Osteocyte (in vitro differentiated cells): ENCODE results near the gene BCAM. TPM values are rescaled to one million over a fixed set of nuclear protein-coding genes. Genes with fewer than 3 reads are reported as not detected.

ENCODE experiments used
- DNase-seq: peaks from one replicate; pipeline ENCODE4 v3.0.0; 2021; ENCODE audit warnings: mixed read lengths; ENCODE audit not compliant: unreplicated experiment; ENCODE audit errors: extremely low spot score
- H3K27ac Mint-ChIP-seq: one replicate; pipeline ENCODE4 v1.8.0; 2021; ENCODE audit warnings: mild to moderate bottlenecking, mixed read lengths; ENCODE audit not compliant: unreplicated experiment
- H3K27me3 Mint-ChIP-seq: one replicate; pipeline ENCODE4 v1.8.0; 2021; ENCODE audit warnings: mixed read lengths; ENCODE audit not compliant: unreplicated experiment
- H3K36me3 Mint-ChIP-seq: one replicate; pipeline ENCODE4 v1.8.0; 2021; ENCODE audit warnings: mixed read lengths; ENCODE audit not compliant: unreplicated experiment
- H3K4me1 Mint-ChIP-seq: one replicate; pipeline ENCODE4 v1.8.0; 2021; ENCODE audit warnings: mixed read lengths; ENCODE audit not compliant: unreplicated experiment
- H3K4me3 Mint-ChIP-seq: one replicate; pipeline ENCODE4 v1.8.0; 2021; ENCODE audit warnings: mild to moderate bottlenecking, moderate library complexity, mixed read lengths; ENCODE audit not compliant: unreplicated experiment
- H3K9me3 Mint-ChIP-seq: one replicate; pipeline ENCODE4 v1.8.0; 2021; ENCODE audit warnings: mixed read lengths; ENCODE audit not compliant: unreplicated experiment
- total RNA-seq: library from RNA; stranded (reverse); gene quantifications from 2 replicates; pipeline ENCODE4 v1.2.1, GENCODE V29; 2021
- TF ChIP-seq, protein P1 (sequence below): fragments of 200-600 bp; sonication (generic); IDR thresholded peaks from 2 replicates; pipeline ENCODE4 v1.5.0; 2021; ENCODE audit warnings: antibody characterized with exemption, mild to moderate bottlenecking, moderate library complexity

BCAM gene
- total RNA-seq, 1 donor from 2014 or later: 8.8 TPM

DNA sequence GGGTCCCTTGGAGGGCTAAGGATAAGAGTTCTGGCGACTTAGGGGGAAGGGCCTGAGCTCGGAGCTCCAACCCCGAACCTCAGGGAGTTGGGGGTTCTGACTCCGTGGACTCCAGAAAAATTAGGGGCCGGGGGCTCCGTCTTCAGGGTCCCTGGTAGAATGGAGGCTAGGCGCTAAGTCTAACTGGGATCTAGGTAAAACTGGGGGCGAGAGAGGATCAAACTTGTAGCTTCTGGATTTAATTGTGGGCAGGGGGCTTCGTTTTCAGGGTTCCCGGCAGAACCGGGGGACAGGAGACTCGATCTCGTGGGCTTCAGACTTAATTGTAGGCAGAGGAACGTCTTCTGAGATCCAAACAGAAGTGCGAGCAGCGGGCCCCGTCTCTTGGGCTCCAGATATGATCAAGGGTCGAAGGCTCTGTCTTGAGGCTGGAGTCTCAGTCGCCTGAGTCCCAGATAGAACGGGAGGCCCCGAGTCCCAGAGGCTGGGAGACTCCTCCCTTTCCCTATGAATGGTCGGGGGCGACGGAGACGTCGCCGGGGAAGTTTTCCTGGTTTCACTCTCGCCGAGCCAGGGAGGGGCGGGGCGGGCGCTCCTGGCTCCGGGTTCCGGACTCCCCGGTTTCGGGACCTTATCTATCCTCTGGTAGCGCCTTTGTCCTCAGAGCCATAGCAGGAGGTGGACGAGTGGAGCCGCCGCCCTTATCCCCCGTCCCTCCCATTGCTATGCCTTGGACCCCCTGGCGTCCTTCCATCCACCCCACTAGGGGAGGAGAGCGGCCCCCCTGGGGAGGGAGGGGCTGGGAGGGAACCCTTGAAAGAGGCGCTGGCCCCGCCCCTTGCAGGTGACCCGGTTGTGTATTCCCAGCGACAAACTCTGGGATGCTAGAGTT lies 38.5 kb downstream of the BCAM start:
- peak; percentile 87 for DNase-seq
- H3K27ac Mint-ChIP-seq: peak overlapping the region; percentile 98
- peak overlapping the region; percentile 90 for H3K4me3 Mint-ChIP-seq
- no peaks in the 10 kb centered on the region for H3K9me3 Mint-ChIP-seq
- TF ChIP-seq, protein P1, sequence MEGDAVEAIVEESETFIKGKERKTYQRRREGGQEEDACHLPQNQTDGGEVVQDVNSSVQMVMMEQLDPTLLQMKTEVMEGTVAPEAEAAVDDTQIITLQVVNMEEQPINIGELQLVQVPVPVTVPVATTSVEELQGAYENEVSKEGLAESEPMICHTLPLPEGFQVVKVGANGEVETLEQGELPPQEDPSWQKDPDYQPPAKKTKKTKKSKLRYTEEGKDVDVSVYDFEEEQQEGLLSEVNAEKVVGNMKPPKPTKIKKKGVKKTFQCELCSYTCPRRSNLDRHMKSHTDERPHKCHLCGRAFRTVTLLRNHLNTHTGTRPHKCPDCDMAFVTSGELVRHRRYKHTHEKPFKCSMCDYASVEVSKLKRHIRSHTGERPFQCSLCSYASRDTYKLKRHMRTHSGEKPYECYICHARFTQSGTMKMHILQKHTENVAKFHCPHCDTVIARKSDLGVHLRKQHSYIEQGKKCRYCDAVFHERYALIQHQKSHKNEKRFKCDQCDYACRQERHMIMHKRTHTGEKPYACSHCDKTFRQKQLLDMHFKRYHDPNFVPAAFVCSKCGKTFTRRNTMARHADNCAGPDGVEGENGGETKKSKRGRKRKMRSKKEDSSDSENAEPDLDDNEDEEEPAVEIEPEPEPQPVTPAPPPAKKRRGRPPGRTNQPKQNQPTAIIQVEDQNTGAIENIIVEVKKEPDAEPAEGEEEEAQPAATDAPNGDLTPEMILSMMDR: no peak
- no peaks in the 10 kb centered on the region for H3K36me3 Mint-ChIP-seq
- peaks cover 36% of the 10 kb centered on the region for H3K4me1 Mint-ChIP-seq
- no peaks in the 10 kb centered on the region for H3K27me3 Mint-ChIP-seq

DNA sequence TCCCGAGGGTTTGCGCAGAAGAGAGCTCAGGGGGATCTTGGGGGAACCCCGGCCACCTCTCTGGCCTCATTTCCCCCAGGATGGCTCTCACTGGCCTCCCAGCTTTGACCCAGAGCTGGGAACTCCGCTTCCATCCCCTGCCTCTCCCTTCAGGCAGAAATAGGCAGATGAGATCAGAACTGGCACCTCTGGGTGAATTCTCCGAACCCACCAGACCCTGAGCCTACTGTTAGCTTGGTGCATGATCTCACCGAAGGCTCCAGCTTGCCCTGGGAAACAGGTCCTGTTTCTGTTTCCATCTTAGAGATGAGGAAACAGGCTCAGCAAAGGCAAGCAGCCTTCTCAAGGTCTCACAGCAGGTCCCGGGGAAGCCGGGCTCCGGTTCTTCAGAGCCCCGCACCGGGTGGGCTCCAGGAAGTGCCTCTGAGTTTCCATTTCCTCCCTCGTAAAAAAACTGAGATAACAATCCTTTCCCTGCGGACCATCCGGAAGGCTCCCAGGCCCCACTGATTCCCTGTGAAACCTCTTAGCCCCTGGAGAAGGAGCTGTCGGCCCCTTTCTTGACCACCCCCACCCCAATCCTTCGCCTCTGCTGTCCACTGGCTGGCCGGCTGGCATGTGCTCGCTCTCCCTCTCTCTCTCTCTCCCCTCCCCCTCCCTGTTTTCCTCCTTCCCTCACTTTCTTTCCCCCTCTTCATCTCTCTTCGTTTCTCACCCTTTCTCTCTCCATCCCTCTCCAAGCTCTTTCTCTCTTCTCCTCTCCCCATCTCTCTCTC lies 39.3 kb downstream of the BCAM start:
- H3K4me3 Mint-ChIP-seq: peak overlapping the region; percentile 90
- DNase-seq: no peak

DNA sequence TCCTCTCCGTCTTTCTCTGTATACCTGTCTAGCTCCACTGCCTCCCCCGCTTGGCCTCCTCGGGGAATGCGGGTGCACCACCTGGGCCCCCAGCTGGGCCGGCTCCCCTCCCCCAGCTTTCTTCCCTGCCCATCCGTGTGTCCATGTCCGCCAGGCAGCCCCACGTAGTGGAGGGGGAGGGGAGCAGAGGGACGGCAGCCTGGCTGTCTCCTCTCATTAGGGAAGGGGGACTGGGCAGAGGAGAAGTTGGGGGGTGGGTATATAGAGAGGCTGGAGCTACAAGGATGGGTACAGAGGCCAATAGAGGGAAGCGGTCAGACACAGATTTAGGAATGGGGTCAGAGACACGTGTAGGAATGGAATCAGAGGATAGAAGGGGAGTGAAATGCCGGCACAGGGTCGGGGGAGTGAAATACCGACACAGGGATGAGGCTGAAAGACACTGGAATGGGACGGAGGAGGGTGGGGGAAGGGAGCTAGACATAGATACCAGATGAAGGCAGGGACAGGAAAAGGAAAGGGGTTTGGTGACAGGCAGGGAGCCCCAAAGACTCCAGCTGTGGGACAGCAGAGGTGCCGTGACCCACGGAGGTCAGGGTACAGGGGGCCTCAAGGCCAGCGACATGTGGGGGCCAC lies 40.0 kb downstream of the BCAM start:
- H3K36me3 Mint-ChIP-seq: peaks cover 3% of the 10 kb centered on the region
- peak overlapping the region; percentile 90 for H3K4me3 Mint-ChIP-seq
- H3K27ac Mint-ChIP-seq: peak overlapping the region; percentile 98
- H3K9me3 Mint-ChIP-seq: no peaks in the 10 kb centered on the region
- no peak for DNase-seq
- no peaks in the 10 kb centered on the region for H3K27me3 Mint-ChIP-seq
- TF ChIP-seq, protein P1: no peak
- H3K4me1 Mint-ChIP-seq: peaks cover 38% of the 10 kb centered on the region

More for the DNA sequence above, 39.3 kb downstream of the BCAM start:
- Mint-ChIP-seq H3K27me3 (no peaks in the 10 kb centered on the region), H3K4me1 (peaks cover 36% of the 10 kb centered on the region), H3K27ac (peak overlapping the region; percentile 98), H3K36me3 (no peaks in the 10 kb centered on the region), H3K9me3 (no peaks in the 10 kb centered on the region)
- TF ChIP-seq, protein P1: no peak

DNA sequence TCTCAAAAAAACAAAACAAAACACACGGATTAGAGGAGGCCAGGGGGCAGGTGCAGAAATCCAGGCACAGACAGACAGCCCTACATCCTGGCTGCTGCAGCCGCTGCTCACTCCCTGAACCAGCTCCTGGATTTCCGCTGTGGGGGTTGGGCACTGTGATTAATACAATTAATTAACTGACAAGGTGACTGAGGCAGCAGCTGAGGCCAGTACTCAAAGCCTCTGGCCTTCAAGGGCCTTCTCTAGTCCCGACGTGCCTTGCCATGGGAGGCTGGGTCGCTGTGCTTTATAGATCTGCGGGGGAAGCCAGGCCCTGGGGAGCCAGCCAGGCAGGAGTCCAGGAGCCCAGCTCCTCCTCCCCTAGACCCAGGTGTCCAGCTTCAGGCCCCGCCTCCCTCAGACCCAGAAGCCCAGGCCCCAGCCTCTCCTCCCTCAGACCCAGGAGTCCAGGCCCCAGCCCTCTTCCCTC lies 41.8 kb downstream of the BCAM start:
- no peaks in the 10 kb centered on the region for H3K9me3 Mint-ChIP-seq
- H3K27me3 Mint-ChIP-seq: no peaks in the 10 kb centered on the region
- H3K4me1 Mint-ChIP-seq: peaks cover 37% of the 10 kb centered on the region
- H3K36me3 Mint-ChIP-seq: peaks cover 6% of the 10 kb centered on the region
- peak overlapping the region; percentile 12 for H3K27ac Mint-ChIP-seq
- no peak for DNase-seq
- TF ChIP-seq, protein P1: no peak
- H3K4me3 Mint-ChIP-seq: no peak overlapping the region
